IMR-90 (cell line): ENCODE measurements around the gene AHI1.

ENCODE experiments used
- RAD21 ChIP-seq: IDR thresholded peaks from 2 replicates; pipeline ENCODE4 v1.6.1; 2012; ENCODE audit warnings: low read length, improper control_type of control experiment
- RCOR1 ChIP-seq: IDR thresholded peaks from 2 replicates; pipeline ENCODE4 v1.6.1; 2012; ENCODE audit warnings: mild to moderate bottlenecking, low read length, improper control_type of control experiment; ENCODE audit not compliant: insufficient replicate concordance
- RFX5 ChIP-seq: IDR thresholded peaks from 2 replicates; pipeline ENCODE4 v1.8.0; 2012; ENCODE audit warnings: low read depth, mild to moderate bottlenecking, low read length, moderate library complexity
- SMC3 ChIP-seq: fragments of 150-350 bp; IDR thresholded peaks from 2 replicates; pipeline ENCODE4 v1.6.1; 2016; ENCODE audit warnings: low read depth, mild to moderate bottlenecking, antibody characterized with exemption, low read length, moderate library complexity
- TF ChIP-seq, protein P1 (sequence below): conservative IDR thresholded peaks from 2 replicates; pipeline ENCODE4 v1.5.1; 2012; ENCODE audit warnings: mild to moderate bottlenecking, low read depth, low read length, improper control_type of control experiment

DNA sequence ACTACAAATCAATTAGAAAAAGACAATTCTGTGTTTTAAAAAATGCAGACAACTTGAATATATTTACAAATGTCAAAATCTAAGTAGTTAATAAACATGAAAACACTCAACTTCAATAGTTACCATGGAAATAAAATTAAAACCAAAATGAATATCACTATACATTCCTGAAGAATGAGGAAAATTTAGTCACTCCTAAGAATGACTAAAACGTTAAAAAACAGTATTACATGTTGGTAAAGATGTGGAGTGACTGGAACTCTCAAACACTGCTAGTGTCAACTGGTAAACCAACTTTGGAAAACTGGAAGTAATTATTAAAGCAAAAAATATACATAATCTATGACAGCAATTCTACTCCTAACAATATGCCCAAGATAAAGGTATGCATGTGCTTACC is 36.3 kb downstream of the AHI1 start:
- TF ChIP-seq RFX5 (no peak), SMC3 (no peak), RCOR1 (no peak), RAD21 (no peak)
- TF ChIP-seq, protein P1, sequence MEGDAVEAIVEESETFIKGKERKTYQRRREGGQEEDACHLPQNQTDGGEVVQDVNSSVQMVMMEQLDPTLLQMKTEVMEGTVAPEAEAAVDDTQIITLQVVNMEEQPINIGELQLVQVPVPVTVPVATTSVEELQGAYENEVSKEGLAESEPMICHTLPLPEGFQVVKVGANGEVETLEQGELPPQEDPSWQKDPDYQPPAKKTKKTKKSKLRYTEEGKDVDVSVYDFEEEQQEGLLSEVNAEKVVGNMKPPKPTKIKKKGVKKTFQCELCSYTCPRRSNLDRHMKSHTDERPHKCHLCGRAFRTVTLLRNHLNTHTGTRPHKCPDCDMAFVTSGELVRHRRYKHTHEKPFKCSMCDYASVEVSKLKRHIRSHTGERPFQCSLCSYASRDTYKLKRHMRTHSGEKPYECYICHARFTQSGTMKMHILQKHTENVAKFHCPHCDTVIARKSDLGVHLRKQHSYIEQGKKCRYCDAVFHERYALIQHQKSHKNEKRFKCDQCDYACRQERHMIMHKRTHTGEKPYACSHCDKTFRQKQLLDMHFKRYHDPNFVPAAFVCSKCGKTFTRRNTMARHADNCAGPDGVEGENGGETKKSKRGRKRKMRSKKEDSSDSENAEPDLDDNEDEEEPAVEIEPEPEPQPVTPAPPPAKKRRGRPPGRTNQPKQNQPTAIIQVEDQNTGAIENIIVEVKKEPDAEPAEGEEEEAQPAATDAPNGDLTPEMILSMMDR: no peak
